HepG2 (cell line): ENCODE measurements around the gene FKBP1B.

ENCODE experiments used
- BRCA1 ChIP-seq: sonication (generic); formaldehyde crosslinking; IDR thresholded peaks from 2 replicates; pipeline ENCODE4 v1.4.0; 2020; ENCODE audit warnings: missing genetic modification reagents
- MXD1 ChIP-seq: sonication (generic); formaldehyde crosslinking; IDR thresholded peaks from 2 replicates; pipeline ENCODE4 v1.4.0; 2020; ENCODE audit warnings: mild to moderate bottlenecking, missing genetic modification reagents
- THYN1 ChIP-seq: sonication (generic); formaldehyde crosslinking; IDR thresholded peaks from 2 replicates; pipeline ENCODE4 v1.8.1; 2023; ENCODE audit warnings: low read depth, mild to moderate bottlenecking, moderate library complexity, missing genetic modification reagents, borderline replicate concordance

GRCh38 chr2:24076849-24077534 lies 27.5 kb downstream of the FKBP1B start:
- no peak for TF ChIP-seq MXD1 (CRISPR knock-in tag)
- TF ChIP-seq THYN1, result no peak
- TF ChIP-seq BRCA1 (CRISPR knock-in tag), result no peak
